Measurements from ENCODE around the gene NBPF1.
"Not testable (repeated sequence)": the region's sequence is repeated elsewhere in the genome, so short reads cannot be mapped to it uniquely, and the experiment has no call there.

The NBPF1 gene

GRCh38 chr1:16605532-16606505 is 7.5 kb downstream of the NBPF1 start:
- no peak for DNase-seq

DNA sequence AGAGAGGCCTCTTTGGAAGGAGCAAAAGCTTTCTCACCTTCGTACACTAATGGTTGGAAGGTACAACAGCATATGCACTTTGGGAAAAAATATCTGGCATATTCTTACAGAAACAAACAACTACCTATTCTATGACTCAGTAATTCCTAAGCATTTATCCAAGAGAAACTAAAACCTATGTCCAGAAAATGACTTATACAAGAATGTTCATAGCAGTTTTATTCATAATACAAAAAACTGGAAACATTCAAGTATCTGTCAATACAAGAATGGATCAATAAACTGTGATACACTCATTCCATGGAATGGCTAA is 8.2 kb downstream of the NBPF1 start:
- no peak for DNase-seq

DNA sequence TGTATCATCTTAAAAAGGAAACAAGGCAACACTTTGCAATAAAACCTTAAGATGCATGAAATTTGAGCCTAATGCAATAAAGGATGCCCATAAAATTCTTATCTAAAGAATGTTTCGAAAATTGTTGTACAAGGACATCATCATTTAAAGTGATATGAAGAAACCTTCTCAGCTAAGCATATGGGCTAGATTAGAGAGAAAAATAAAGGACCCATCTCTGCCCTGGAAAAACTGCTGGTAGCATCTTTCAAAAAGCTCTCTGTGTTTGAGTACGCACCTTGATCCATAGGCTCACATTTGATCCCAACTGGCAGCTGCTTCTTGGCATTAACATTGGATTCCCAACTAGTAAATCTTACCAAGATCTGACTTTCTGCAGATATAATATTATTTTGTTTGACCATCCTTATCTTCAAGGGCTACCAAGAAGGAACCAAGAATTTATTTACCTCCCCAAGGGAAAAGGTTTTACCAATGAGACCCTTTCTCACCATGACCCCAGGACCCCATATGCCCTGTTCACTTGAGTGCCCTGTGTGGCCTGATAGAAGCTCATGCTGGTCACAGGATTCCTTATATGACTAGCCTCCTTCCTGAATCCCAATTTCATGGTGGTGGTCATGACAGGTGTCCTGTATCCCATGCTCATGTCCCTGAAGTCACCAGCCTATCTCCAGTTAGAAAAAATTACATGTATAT is 8.7 kb downstream of the NBPF1 start:
- DNase-seq: not testable (repeated sequence)

DNA sequence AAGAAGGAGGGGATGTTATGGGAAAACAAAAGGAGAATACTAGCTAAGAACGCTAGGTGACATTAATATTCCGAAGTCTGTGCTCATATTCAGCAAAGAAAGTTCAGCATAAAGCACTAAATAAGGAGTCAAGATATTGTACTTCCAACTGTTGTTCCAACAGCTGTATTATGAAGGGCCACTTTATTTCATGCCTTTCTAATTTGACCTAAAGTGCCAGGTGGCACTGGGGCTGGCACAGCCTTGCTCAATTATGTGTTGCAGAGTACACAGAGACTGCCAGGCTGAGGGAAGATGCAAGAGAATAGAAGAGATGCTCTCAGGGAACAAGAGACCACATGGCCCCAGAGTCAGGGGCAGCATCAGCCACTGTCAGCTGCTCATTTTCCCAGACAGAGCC is 9.7 kb downstream of the NBPF1 start:
- not testable (repeated sequence) for DNase-seq

GRCh38 chr1:16602336-16603011 is 10.9 kb downstream of the NBPF1 start:
- not testable (repeated sequence) for DNase-seq

DNA sequence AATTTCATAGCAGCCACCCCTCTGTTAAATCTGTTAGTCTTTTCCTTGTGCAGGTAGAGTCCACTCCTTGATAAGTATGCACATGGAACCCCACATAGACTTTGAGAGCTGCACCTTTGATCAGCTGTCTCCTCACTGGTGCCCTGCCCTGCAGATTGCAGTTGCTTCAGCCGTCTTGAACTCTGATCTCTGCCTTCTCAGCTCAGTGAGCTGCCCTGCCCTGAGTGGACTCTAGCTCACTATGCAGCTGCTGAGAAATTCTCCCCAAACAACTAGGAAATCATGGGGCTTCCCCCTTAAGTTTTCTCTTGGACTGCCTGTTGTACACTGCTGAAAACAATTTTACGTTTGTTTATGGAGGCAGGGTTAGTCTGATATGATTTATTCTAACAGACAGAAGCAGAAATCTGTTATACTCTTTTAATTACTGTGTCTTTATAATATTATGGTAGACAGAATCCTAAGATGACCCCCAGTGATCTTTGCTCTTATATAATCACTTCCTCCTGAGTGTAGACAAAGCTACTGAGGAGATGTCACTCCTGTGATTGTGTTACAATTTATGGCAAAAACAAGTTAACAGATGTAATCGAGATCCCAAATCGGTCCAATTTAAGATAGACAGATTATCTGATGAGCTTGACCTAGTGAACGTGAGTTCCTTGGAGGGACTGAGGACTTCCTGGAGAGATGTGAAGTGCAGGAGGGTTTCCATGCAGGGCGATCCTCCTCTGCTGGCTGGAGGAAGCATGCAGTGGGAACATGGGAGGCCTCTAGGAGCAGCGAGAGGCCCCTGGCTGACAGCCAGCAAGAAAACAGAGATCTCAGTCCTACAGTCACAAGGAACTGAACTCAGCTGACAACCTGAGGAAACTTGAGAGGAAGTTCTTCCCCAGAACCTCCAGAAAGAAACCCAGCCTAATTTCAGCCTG is 12.2 kb downstream of the NBPF1 start:
- not testable (repeated sequence) for DNase-seq

GRCh38 chr1:16599326-16599725 is 14.0 kb downstream of the NBPF1 start:
- DNase-seq: not testable (repeated sequence)

DNA sequence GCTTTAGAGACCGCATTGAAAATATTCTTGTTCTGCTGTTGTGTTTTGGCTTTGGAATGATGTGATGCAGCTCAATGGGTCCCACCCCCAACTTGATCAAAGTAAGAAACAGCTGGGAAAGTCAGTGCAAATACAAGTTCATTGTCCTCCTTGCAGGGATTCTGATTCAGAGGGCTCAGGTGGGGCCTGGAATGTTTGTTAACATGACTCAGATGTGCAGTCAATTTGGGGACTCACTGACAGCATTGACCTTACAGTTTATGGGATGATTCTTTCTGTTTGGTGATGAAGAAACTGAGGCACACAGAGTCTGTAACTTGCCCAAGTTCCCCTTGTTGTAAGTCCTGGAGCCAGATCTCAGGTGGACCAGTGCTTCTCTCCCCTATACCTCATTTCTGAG is 18.1 kb downstream of the NBPF1 start:
- DNase-seq: not testable (repeated sequence)

- DNase-seq: not testable (repeated sequence)
These were observed 21.5 kb downstream of the NBPF1 start for GRCh38 chr1:16591845-16592244.

GRCh38 chr1:16588081-16588480 is 25.3 kb downstream of the NBPF1 start:
- DNase-seq: not testable (repeated sequence)

- DNase-seq: not testable (repeated sequence)
These were observed 25.7 kb downstream of the NBPF1 start for GRCh38 chr1:16587639-16588038.

GRCh38 chr1:16565324-16565723 is 48.0 kb downstream of the NBPF1 start:
- not testable (repeated sequence) for DNase-seq

DNA sequence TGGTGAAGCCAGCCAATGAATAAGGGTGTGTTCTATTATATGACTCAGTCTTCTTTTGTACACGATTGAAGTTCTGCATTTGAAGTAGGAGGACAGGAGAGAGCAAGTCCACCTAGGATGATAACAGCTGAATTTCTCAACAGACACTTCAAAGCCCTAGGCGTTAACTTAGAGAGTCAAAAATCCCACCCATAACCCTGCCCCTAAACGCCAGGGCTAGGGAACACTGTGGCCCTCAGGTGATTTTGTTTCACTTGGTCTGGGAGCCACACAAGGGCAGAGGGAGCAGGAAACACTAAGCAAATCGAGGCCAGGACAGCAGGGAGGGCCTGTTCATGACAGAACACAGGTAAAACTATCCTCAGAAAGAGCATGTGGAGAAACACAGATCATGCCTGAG is 52.3 kb downstream of the NBPF1 start:
- DNase-seq: not testable (repeated sequence)

DNA sequence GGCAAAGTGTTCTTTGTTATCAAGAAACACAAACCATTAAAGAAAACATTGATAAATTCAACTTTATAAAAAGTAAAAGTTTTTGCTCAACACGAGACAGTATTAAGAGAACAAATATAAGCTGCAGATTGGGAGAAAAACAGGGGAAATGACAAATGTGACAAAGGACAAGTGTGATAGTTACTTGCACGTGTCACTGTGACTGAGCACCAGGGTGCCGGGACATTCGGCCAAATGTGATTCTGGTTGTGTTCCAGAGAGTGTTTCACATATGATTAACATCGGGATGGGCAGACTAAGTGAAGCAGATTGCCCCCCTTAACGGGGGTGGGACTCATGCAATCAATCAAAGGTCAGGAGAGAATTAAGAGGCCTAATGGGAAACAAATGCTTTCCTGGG is 52.9 kb downstream of the NBPF1 start:
- not testable (repeated sequence) for DNase-seq

DNA sequence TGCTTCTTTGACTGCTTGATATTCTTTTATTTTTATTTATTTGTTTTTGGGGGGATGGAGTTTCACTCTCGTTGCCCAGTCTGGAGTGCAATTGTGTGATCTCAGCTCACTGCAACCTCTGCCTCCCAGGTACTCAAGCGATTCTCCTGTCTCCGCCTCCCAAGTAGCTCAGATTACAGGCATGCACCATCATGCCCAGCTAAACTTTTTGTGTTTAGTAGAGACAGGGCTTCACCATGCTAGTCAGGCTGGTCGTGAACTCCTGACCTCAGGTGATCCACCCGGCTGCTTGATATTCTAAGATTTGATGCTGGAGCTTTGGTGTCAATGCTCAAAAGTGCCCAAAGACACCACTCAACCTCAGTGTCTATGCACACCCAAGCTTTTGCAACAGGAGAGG is 53.7 kb downstream of the NBPF1 start:
- DNase-seq: not testable (repeated sequence)

DNA sequence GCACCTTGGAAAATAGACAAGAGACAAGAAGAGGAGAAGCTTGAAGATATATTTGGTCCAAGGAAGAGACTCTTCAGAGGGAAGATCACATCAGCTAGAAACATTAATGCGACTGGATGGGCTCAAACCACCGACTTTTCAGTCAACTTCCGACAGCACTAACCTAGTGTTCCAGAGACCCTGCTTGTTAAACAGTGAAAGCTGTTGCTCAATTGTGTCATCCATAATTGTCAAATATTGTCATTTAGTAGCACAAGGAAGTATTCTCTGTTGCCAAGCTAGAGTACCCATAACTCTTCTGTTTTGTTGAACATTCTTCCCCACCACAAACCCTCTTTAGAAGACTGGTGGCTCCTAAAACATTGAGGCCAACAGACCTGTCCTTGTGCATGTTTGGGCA is 56.3 kb downstream of the NBPF1 start:
- DNase-seq: not testable (repeated sequence)

DNA sequence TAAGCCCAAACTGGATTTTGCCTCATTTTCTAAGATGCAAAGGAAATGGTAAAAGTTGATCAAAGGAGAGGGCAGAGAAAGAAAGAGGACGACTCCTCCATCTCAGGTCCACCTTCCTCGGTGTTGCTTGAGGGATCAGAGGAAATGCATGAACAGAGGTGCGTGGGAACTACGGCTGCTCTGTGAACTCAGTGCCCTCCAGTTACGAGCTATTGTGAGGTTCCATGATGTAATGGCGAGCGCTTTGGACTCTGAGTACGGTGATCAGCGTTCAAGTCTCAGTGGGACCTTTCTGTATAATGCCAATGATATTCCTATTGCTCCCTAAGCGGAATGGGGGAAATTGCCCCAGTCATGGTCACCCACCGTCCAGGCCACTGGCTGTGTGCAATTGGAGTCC is 60.1 kb downstream of the NBPF1 start:
- DNase-seq: not testable (repeated sequence)

GRCh38 chr1:16550212-16550918 is 63.0 kb downstream of the NBPF1 start:
- DNase-seq: not testable (repeated sequence)

DNA sequence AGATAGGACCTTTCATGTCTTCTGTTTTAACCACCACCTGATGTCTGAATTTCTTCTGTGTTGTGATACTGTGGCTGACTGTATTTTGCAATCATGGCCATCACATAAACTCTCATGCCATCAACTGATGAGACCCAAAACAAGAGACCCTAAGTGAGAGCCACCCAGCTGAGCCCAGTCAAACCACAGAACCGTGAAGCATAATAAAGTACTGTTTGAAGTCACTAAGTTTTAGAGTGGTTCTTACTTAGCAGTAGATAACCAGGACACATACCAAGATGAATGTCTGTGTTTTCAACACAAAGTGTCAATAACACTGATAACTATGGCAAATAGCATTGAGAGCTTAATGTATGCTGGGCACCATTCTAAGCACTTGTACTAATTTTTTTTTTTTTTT is 63.8 kb downstream of the NBPF1 start:
- not testable (repeated sequence) for DNase-seq

DNA sequence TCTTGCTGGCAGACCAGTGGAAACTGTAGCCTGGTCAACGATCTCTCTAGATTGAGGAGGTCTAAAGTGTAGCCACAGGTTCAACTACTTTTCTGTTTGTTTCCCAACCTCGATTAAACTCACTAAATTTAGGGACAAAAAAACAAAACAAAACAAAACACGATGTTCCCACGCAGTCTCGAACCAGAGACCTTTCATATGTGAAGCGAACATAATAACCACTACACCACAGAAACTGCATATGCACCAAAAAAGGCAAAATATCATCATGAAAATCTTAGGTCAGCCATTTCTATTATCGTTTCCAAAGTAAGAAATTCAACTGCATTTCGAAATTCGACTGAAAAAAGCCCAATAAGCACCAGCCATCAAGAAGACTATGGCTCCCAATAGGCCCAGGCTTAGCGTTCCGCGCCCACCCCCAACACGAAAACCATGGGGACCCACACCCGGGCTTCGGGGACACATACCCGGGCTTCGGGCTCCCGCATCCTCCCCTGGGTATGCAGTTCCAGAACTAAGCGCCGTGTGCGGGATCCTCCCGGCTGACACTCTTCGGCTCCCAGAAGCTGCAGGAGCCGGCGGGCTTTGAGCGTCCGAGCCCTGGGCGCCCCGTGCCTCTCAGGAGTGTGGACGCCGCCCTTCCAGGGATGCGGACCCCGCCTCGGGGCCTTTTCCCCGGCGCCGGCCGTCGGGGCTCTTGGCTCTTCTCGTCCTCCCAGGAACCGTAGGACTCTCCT is 65.7 kb downstream of the NBPF1 start:
- DNase-seq: not testable (repeated sequence)

DNA sequence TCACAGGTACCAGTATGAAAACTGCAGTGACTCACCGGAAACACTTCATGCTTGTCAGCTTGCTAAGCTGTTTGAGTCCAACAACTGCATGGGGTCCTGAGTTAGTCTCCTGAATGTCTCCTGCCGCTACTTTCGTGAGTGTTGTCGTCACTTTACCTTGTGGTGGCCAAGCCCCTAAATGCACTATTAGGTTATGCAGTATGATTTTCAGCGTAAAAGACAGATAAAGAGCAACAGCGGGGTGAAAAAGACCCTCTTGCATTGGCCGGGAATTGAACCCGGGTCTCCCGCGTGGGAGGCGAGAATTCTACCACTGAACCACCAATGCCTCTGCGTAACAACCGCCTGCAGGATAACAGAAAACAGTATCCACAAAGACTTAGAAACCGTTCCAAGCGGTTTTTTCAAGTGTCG is 67.7 kb downstream of the NBPF1 start:
- not testable (repeated sequence) for DNase-seq
